Effector memory CD8-positive, alpha-beta T cell (primary cell): ENCODE results near the gene PPP1R3F.

Experiments
- ATAC-seq: fragments of 150-1000 bp; cut with Tn5 transposase; replicated peaks from 2 replicates; pipeline ENCODE4 v1.10.0; 2021; ENCODE audit warnings: mild to moderate bottlenecking, moderate library complexity
- DNase-seq, 3 experiments: peaks; one replicate each; pipeline ENCODE4 v3.0.0; 2021
- H3K27ac Mint-ChIP-seq, 2 donors: one replicate each; pipeline ENCODE4 v1.8.0; 2022; ENCODE audit warnings: mild to moderate bottlenecking in 2 of 2, mixed read lengths in 2 of 2, moderate library complexity in 2 of 2
- H3K27me3 Mint-ChIP-seq, 2 donors: one replicate each; pipeline ENCODE4 v1.8.0; 2022; ENCODE audit warnings: mixed read lengths in 2 of 2
- H3K36me3 Mint-ChIP-seq: one replicate; pipeline ENCODE4 v1.8.0; 2022; ENCODE audit warnings: mild to moderate bottlenecking, moderate library complexity, mixed read lengths; ENCODE audit not compliant: insufficient read depth
- H3K4me1 Mint-ChIP-seq, 2 donors: one replicate each; pipeline ENCODE4 v1.8.0; 2022; ENCODE audit warnings: low read depth in 2 of 2, mixed read lengths in 2 of 2
- H3K4me3 Mint-ChIP-seq, 2 donors: one replicate each; pipeline ENCODE4 v1.8.0; 2022; ENCODE audit warnings: mild to moderate bottlenecking in 2 of 2, mixed read lengths in 2 of 2, moderate library complexity in 2 of 2
- H3K9me3 Mint-ChIP-seq, 2 donors: one replicate each; pipeline ENCODE4 v1.8.0; 2022; ENCODE audit warnings: mixed read lengths in 2 of 2

The PPP1R3F gene

GRCh38 chrX:49238735-49239134 lies 30.9 kb upstream of the PPP1R3F start:
- no peaks in the 10 kb centered on the region for H3K9me3 Mint-ChIP-seq
- no peaks in the 10 kb centered on the region for H3K27me3 Mint-ChIP-seq
- ATAC-seq (no peak), DNase-seq (no peak)
- peaks cover 46% of the 10 kb centered on the region for H3K36me3 Mint-ChIP-seq
- H3K27ac Mint-ChIP-seq = no peak overlapping the region
- H3K4me1 Mint-ChIP-seq = peaks cover 17 to 18% of the 10 kb centered on the region in 2 donors
- H3K4me3 Mint-ChIP-seq = no peak overlapping the region

GRCh38 chrX:49242545-49243066 lies 27.0 kb upstream of the PPP1R3F start:
- Mint-ChIP-seq H3K4me1 (peaks cover 1 to 13% of the 10 kb centered on the region in 2 donors), H3K4me3 (no peak overlapping the region), H3K27ac (no peak overlapping the region), H3K36me3 (peaks cover 54% of the 10 kb centered on the region), H3K27me3 (no peaks in the 10 kb centered on the region), H3K9me3 (no peaks in the 10 kb centered on the region)
- no peak for DNase-seq
- no peak for ATAC-seq

- Mint-ChIP-seq H3K9me3 (no peaks in the 10 kb centered on the region), H3K27ac (no peak overlapping the region), H3K27me3 (no peaks in the 10 kb centered on the region), H3K36me3 (peaks cover 56% of the 10 kb centered on the region), H3K4me3 (no peak overlapping the region), H3K4me1 (peaks cover 1 to 13% of the 10 kb centered on the region in 2 donors)
- DNase-seq (no peak), ATAC-seq (no peak)
Measured at GRCh38 chrX:49243166-49243565, 26.4 kb upstream of the PPP1R3F start.

GRCh38 chrX:49244207-49244606 lies 25.4 kb upstream of the PPP1R3F start:
- Mint-ChIP-seq H3K36me3 (peaks cover 56% of the 10 kb centered on the region), H3K27ac (peak overlapping the region in 1 of 2 donors; percentile 10), H3K4me3 (no peak overlapping the region), H3K9me3 (no peaks in the 10 kb centered on the region), H3K27me3 (no peaks in the 10 kb centered on the region), H3K4me1 (peaks cover 1 to 12% of the 10 kb centered on the region in 2 donors)
- ATAC-seq = no peak
- no peak for DNase-seq

- no peak overlapping the region for H3K4me3 Mint-ChIP-seq
- no peak for DNase-seq
- H3K36me3 Mint-ChIP-seq = peaks cover 41% of the 10 kb centered on the region
- no peaks in the 10 kb centered on the region for H3K9me3 Mint-ChIP-seq
- H3K27me3 Mint-ChIP-seq = no peaks in the 10 kb centered on the region
- H3K27ac Mint-ChIP-seq = no peak overlapping the region
- peaks cover 4 to 7% of the 10 kb centered on the region in 2 donors for H3K4me1 Mint-ChIP-seq
- no peak for ATAC-seq
Measured at GRCh38 chrX:49246541-49246940, 23.1 kb upstream of the PPP1R3F start.

GRCh38 chrX:49247346-49247745 lies 22.2 kb upstream of the PPP1R3F start:
- H3K27ac Mint-ChIP-seq = peak overlapping the region in 1 of 2 donors; percentile 79
- no peaks in the 10 kb centered on the region for H3K9me3 Mint-ChIP-seq
- DNase-seq (no peak), ATAC-seq (no peak)
- peaks cover 36% of the 10 kb centered on the region for H3K36me3 Mint-ChIP-seq
- no peaks in the 10 kb centered on the region for H3K27me3 Mint-ChIP-seq
- peaks cover 4 to 9% of the 10 kb centered on the region in 2 donors for H3K4me1 Mint-ChIP-seq
- H3K4me3 Mint-ChIP-seq = no peak overlapping the region

- Mint-ChIP-seq H3K36me3 (peaks cover 30% of the 10 kb centered on the region), H3K4me3 (no peak overlapping the region), H3K4me1 (peaks cover 4 to 9% of the 10 kb centered on the region in 2 donors), H3K27ac (peak overlapping the region in 1 of 2 donors; percentile 79), H3K27me3 (no peaks in the 10 kb centered on the region), H3K9me3 (no peaks in the 10 kb centered on the region)
- no peak for DNase-seq
- ATAC-seq = no peak
Measured at GRCh38 chrX:49247916-49248811, 21.4 kb upstream of the PPP1R3F start.

- Mint-ChIP-seq H3K27ac (no peak overlapping the region), H3K9me3 (no peaks in the 10 kb centered on the region), H3K4me1 (peaks cover 2 to 9% of the 10 kb centered on the region in 2 donors), H3K36me3 (peaks cover 24% of the 10 kb centered on the region), H3K27me3 (no peaks in the 10 kb centered on the region), H3K4me3 (peak overlapping the region in 1 of 2 donors; percentile 37)
- no peak for ATAC-seq
- DNase-seq = no peak
Measured at GRCh38 chrX:49249071-49249470, 20.5 kb upstream of the PPP1R3F start.

GRCh38 chrX:49249616-49250015 lies 20.0 kb upstream of the PPP1R3F start:
- peaks cover 0 to 9% of the 10 kb centered on the region in 2 donors for H3K4me1 Mint-ChIP-seq
- no peaks in the 10 kb centered on the region for H3K9me3 Mint-ChIP-seq
- ATAC-seq = no peak
- H3K27me3 Mint-ChIP-seq = no peaks in the 10 kb centered on the region
- no peak for DNase-seq
- peaks cover 19% of the 10 kb centered on the region for H3K36me3 Mint-ChIP-seq
- no peak overlapping the region for H3K4me3 Mint-ChIP-seq
- peak overlapping the region in 1 of 2 donors; percentile 84 for H3K27ac Mint-ChIP-seq

- H3K36me3 Mint-ChIP-seq = peaks cover 14% of the 10 kb centered on the region
- peaks cover 0 to 9% of the 10 kb centered on the region in 2 donors for H3K4me1 Mint-ChIP-seq
- peak overlapping the region; percentile 84 to 87 for H3K27ac Mint-ChIP-seq
- H3K9me3 Mint-ChIP-seq = no peaks in the 10 kb centered on the region
- H3K4me3 Mint-ChIP-seq = no peak overlapping the region
- H3K27me3 Mint-ChIP-seq = no peaks in the 10 kb centered on the region
- ATAC-seq (no peak), DNase-seq (no peak)
Measured at GRCh38 chrX:49250066-49250465, 19.5 kb upstream of the PPP1R3F start.

- peak overlapping the region; percentile 84 to 87 for H3K27ac Mint-ChIP-seq
- DNase-seq (no peak), ATAC-seq (no peak)
- H3K27me3 Mint-ChIP-seq = no peaks in the 10 kb centered on the region
- no peaks in the 10 kb centered on the region for H3K9me3 Mint-ChIP-seq
- peaks cover 11% of the 10 kb centered on the region for H3K36me3 Mint-ChIP-seq
- H3K4me1 Mint-ChIP-seq = peaks cover 0 to 9% of the 10 kb centered on the region in 2 donors
- no peak overlapping the region for H3K4me3 Mint-ChIP-seq
Measured at GRCh38 chrX:49250578-49250977, 19.0 kb upstream of the PPP1R3F start.

GRCh38 chrX:49251325-49251724 lies 18.3 kb upstream of the PPP1R3F start:
- Mint-ChIP-seq H3K27me3 (no peaks in the 10 kb centered on the region), H3K4me1 (peaks cover 0 to 9% of the 10 kb centered on the region in 2 donors), H3K27ac (peak overlapping the region in 1 of 2 donors; percentile 84), H3K4me3 (no peak overlapping the region), H3K9me3 (no peaks in the 10 kb centered on the region), H3K36me3 (peaks cover 6% of the 10 kb centered on the region)
- no peak for DNase-seq
- ATAC-seq = no peak

GRCh38 chrX:49254639-49255038 lies 15.0 kb upstream of the PPP1R3F start:
- Mint-ChIP-seq H3K27me3 (no peaks in the 10 kb centered on the region), H3K36me3 (peaks cover 2% of the 10 kb centered on the region), H3K4me1 (peaks cover under 1 to 25% of the 10 kb centered on the region in 2 donors), H3K4me3 (no peak overlapping the region), H3K9me3 (no peaks in the 10 kb centered on the region), H3K27ac (no peak overlapping the region)
- no peak for DNase-seq
- ATAC-seq = no peak
